Mucosa of gallbladder (tissue), 1 donor: ENCODE results near the gene CLCA4. TPM values are rescaled to one million over a fixed set of nuclear protein-coding genes. Genes with fewer than 3 reads are reported as not detected.
"Not testable (repeated sequence)": the region's sequence is repeated elsewhere in the genome, so short reads cannot be mapped to it uniquely, and the experiment has no call there.

Experiments used
- DNase-seq: peaks from one replicate; pipeline ENCODE4 v3.0.0-alpha.2; 2020; ENCODE audit warnings: low spot score
- total RNA-seq: library from RNA; stranded (reverse); gene quantifications from one replicate; pipeline ENCODE4 v1.2.1, GENCODE V29; 2021
- donor health status: DM: no; HTN: no; CAD: no.

The CLCA4 gene
- total RNA-seq, 1 donor from 2014 or later, result 0.20 TPM

DNA sequence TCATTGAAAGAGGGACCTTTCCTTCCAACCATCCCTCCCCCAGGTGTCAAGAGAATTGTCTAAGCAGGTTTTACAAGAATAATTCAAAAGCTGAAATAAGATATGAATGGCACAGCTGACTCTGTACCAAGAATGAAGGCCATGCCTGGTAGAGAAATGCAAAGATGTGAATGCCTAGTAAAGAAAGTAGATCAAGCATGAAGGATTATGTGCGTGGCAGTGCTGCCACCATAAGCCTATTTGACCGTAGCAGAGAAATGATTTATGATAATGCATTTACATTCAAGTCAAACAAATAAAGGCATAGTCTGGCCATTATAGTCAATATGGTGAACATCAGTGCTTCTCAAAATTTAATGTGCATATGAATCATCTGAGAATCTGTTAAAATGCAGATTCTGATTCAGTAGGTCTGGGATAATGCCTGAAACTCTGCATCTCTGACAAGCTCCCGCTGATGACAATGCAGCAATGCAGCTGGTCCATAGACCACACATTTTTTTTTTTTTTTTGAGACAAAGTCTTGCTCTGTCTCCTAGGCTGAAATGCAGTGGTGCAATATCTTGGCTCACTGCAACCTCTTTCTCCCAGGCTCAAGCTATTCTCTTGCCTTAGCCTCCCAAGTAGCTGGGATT, 16.6 kb upstream of the CLCA4 start:
- no peak for DNase-seq

DNA sequence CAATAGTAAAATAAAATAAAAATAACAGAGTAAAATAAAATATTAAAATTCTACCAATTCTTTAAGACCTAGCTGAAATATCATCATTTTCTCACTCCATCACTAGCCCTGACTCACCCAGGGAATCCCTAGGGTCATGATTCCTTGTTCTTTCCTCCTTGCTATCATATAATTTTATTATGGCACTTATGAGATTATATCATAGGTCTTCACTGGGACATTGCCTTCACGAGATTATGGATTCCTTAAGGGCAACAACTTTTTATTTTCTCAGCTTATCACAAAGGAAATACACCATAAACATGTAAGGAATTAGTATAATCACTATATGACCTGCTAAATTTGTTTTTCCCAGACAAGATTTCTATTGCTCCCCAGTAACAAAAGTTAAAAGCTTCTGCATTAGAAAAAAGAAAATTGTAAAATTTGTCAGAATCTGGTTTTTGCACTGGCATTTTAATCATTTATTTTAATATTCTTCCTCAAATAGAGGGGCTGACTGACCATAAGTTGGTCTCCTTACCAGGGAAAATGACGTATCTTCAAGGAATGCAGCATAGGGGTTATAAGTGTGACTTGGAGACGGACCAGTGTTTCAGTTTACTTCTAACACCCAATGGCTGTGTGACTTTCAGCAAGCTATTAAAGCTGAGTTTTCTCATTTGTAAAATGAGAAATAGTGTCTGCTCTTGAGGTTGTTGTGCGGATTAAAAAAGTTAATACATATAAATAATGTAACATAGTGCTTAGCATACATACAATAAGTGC, 8.8 kb upstream of the CLCA4 start:
- no peak for DNase-seq

DNA sequence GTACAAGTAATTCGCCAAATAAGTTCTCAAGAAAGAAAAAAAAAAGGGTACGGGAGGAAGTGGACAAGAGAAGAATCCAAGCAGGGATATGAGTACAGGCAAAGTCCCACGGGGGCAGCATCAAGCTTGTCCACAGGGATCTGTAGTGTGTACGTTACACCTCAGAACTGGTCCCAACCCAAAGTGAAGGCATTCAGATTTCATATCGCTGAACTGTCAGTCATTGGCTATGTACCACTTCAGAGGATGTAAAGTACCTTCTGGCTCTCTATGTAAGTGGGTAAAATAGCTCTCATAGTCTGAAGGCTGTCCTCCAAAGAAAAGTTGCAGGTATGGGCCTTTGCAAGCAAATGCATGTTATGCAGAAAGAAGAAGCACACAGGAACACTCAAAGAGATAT, 8.1 kb upstream of the CLCA4 start:
- no peak for DNase-seq

DNA sequence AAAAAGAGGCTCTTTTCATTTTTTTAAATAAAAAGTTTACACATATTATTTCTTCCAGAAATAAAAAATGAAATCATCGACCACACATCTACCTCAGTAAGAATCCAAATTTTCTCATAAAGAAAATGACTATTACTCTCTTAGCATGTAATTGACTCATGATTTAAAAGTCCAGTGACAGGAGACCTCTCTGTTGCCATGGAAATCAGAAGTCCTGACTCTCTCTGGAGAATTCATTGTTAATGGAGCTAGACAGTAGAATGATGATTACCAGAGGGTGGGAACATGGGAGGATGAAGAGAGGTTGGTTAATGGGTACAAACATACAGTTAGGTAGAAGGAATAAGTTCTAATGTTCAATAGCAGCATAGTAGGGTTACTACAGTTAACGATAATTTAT, 5.0 kb upstream of the CLCA4 start:
- no peak for DNase-seq

DNA sequence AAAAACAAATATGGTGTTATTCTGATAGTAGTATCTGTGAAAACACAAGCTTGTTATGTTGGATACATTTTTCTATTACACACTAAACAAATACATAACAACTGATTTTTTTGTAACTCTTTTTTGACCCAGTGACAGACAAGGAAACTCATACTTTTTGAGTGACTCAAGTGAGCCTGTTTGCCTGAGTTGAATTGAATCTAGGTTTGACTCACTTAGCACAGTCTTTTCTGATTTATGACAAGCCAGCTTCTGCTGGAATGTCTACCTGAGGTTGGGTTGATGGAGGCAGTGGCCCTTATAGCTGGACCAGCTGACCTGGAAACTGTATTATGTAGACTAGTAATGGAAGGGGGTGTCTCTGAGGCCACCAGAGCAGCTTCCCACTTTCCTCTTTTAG, 4.2 kb upstream of the CLCA4 start:
- no peak for DNase-seq

DNA sequence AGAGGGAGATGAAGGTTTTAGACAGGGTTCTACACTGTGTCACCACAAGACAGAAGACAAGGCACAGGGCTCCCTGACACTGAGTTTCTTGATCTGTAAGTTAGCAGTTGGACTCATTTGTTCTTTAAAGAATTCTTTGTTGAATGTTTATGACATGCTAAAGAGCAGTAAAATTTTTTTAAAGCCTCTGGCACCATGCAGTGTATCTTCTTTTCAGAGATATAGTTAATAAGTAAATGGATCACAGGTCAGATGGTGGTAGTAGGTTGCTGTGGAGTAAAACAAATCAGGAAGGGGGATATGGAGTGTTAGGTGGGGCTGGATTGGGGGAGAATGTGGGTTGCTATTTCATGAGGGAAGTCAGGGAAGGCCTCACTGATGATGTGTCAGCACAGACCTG, 2.0 kb downstream of the CLCA4 start:
- DNase-seq, result no peak

DNA sequence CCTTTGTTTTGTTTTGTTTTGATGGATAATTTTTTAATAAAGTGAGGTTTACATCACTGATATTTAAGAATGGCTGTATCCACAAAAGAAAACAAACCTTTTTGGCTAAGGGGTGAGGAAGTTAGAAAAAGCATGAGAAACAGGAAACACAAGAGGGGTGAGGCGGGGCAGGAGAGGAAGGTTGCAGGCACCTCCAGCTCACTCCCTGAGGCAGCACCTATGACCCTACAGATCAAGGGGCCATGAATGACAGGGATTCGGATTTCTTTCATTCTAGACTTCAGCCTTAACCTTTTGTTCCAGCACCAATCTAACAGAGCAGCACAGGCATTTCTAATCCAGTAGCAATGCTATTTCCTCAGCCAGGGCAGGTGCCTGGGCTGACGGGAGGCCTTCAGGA, 4.4 kb downstream of the CLCA4 start:
- DNase-seq, result no peak

DNA sequence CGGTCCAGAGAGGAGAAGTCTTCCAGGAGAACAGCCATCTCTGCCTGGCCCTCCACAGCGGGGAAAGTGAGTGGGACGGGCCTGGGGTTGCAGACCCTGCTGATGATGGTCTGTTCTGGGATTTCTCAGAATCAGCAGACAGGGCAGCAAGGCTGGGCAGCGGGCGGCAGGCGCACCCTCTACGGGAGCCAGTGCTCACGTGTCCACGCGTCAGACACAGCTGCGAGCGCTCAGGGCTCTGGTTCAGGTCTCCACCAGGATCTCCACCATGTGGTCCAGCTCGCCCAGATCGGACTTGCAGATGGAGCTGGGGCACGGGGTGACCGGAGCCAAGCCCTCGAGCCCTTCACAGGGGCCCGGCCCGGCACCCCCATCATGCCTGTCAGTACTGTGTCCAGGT, 5.5 kb downstream of the CLCA4 start:
- DNase-seq, result no peak

DNA sequence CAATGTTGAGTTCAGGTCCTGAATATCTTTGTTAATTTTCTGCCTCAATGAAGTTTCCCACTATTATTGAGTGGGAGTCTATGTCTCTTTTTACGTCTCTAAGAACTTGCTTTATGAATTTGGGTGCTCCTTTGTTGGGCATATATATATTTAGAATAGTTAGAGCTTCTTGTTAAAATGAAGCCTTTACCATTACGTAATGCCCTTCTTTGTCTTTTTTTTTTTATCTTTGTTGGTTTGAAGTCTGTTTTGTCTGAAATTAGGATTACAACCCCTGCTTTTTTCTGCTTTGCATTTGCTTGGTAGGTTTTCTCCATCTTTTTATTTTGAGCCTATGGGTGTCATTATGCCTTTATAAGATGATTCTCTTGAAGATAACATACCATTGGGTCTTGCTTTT, 10.9 kb downstream of the CLCA4 start:
- no peak for DNase-seq

DNA sequence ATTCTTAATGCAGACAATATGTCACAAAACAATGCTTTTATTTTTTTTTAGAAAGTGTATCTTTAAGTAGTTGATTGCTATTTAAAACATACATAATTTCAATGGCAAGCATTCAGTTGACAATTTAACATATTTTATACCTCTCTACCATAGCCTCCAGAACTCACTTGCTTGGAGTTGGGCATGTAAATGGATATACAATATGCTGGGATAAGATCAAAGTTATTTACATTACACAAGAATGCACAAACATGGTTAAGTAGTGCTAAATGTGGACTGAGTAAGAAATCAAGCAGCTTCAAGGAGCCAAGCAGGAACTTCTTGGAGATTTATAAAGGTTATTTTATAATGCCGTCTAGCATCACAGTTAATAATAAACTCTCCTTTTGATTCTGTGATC, 17.0 kb downstream of the CLCA4 start:
- no peak for DNase-seq

DNA sequence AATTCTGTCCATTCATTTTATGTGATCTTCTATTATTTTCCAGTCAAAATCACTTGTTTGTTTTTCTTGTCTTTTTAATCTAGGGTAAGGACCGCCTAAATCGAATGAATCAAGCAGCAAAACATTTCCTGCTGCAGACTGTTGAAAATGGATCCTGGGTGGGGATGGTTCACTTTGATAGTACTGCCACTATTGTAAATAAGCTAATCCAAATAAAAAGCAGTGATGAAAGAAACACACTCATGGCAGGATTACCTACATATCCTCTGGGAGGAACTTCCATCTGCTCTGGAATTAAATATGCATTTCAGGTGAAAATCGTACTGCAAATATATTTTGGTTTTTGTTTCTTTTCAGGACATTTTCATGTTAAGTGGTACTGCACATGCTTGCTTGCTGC, 20.5 kb downstream of the CLCA4 start:
- no peak for DNase-seq

DNA sequence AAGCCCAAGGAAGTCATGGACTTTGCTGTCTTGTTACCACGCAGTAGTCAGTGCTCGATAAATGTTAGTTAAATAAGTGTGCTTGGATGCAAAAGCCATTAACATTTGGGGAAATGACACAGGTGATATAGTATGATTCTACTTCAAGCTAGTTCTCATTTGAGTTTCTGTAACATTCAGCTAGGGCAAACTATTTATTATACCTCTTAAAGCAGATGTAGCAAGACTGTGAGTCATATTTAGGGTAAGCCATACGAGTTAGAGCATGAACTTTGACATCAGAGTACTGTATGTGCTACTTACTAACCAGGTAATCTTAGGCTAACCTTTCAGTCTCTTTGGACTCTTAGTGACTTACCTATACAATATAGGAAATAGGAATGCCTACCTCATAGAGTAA, 21.0 kb downstream of the CLCA4 start:
- no peak for DNase-seq

DNA sequence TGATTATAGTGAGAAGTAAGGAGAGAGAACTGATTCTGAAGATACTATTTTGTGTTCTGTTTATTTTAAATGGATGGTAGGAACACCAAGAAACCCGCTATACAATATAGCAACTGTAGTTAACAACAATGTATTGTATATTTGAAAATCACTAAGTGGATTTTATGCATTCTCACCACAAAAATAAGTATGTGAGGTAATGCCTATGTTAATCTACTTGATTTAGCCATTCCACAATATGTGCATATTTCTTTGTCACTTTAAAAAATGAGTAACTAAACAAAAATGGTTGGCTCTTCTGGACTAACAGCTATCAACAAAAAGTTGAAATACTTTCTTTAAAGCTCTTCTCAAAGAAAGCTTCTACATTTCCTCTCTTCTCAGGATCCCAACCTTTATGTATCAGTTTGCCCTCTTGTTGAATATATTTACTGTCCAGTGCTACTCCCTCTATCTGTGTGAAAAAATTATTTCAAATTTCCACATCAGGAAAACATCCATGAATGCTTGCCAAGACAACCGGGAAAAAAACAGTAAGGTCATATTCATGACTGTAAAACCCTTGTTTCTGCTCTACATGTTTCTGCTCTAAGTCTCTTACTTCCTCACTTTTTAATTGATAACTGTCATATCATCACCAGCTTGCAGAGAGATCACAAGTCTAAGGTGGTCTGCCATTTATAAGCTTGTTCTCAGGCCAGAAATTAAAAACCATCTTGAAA, 27.0 kb downstream of the CLCA4 start:
- no peak for DNase-seq

DNA sequence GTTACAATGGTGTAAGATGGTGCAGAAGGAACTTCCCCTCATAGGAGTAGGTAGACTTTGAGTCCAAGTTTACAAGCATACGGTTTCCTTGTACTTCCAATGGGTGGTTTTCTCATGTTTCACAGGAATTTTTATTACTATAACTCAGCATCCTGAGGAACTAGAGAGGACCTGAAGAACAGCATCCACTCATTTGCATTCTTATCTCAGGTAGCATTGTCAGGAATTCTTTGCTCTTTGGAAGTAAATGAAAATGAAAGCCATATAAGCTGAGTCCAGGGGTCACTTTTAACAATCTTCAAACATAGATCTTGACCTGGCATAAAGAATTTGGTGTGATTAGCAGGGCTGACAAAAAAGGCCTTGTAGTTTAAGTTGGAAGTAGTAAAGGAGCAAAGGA, 34.4 kb downstream of the CLCA4 start:
- DNase-seq, result no peak

DNA sequence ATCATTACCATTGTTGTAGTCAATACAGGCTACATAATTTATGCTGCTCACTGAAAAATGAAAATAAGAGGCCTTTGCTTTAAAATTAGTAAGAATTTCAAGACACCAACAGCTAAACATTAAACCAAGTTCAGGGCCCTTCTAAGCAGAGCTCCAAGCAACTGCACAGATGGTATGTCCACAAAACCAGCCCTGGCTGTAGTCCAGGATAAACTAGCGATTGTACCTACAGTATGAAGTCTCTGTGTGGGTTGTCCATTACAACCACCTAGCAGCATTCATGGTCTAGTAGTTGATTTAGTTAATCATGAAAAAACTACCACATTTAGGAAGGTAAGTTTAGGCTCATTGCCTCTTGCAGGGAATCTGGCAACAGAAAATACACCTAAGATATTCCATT, 35.3 kb downstream of the CLCA4 start:
- DNase-seq, result no peak

DNA sequence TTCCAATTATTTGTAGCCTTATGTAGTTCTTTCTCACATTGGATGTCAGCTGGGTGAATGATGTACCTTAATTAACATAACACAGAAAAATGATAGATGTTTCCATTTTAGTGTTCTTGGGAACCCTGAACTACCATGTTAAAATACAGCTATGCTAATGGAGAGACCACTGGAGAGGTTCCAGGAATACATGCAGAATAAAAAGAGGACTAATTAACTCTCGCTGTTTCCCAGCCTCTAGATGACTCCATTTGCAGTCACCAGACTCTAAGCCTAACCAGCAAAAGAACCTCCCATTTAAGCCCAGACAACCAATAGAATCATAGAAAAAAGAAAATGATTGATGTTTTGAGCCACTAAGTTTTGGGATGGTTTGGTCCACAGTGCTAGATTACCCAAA, 36.2 kb downstream of the CLCA4 start:
- DNase-seq, result no peak

DNA sequence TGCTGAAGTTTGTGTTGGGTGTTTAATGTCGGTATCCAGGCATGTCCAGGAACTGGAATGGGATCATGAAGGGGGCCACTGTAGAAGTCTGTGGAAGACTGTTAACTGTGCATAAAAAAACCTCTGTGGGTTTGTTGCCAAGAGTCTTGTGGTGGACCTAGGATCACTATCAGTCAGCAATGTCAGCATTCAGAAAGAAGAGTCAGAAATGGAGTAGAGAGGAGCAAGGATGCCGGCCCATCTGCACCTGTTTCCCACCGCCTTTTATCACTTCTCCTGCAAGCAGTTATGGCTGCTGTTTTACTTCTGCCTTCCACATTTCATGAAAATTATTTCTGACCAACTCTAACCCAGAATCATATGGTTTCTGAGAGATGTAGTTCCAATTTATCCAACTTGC, 36.7 kb downstream of the CLCA4 start:
- no peak for DNase-seq

DNA sequence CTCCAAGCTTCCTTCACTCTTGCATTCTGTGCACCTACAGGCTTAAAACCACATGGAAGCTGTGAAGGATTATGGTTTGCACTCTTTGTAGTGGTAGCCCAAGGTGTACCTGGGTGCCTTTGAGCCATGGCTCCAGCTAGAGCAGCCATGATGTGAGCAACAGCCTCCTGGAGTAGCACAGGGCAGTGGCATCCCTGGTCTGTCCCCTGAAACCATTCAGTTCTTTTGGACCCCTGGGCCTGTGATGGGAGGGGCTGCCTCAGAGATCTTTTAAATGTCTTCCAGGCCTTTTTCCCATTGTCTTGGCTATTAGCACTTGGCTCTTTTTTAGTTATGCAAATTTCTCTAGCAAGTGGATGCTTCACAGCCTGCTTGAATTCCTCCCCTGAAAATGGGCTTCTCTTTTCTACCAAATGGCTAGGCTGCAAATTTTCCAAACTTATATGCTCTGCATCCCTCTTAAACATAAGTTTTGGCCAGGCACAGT, 47.4 kb downstream of the CLCA4 start:
- DNase-seq, result no peak

DNA sequence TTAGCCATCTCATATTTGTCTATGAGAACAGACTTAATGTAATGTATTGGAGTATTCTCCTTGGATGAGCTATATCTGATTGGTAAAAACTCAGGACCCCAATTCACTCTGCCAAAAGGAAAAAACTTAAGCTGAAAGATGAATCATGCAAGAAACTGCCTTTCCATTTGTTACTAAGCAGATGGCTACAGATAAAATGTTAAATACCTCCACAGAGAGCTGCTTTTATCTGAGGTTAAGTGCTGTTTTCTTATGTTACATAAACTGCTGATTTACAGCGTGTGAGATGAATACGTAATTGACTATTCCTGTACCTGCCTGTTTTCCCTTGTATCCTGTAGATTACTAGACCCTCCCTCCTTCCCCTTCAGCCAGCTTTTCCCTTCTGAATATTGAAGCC, 49.3 kb downstream of the CLCA4 start:
- DNase-seq, result no peak

DNA sequence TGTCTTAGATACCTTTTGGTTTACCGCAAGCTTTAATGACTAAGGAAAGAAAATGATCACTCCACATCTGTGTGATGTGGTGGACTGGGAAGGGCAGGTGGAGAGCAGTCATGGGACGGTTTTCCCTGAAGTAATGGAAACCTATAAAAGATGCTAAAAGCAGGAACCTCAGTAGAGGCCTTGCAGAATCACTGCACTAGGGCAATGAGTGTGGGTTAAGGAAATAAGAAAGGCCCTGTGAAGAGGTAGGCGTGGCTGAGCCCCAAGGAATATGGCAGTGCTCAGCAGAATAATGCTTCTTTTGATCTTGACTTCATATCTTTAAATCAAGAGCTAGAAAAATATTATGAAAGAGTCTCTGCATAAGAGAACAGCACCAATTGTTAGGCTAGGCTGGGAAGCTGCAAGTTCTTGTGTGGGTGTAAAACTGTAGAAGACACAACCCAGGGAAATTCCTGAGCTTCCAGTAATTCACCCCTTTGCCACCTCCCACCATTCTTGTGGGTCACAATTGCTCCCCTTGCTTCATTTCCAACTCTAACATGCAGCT, 49.9 kb downstream of the CLCA4 start:
- no peak for DNase-seq

DNA sequence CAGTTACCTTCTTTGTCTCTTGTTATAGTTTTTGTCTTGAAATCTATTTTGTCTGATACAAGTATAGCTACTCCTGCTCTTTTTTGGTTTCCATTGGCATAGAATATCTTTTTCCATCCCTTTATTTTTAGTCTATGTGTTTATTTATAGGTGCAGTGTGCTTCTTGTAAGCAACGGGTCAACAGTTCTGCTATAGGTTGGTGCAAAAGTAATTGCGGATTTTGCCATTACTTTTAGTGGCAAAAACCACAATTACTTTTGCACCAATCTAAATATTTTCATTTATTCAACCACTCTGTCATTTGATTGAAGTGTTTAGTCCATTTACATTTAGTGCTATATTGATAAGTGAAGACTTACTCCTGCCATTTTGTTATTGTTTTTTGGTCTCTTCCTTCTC, 59.2 kb downstream of the CLCA4 start:
- DNase-seq, result not testable (repeated sequence)

DNA sequence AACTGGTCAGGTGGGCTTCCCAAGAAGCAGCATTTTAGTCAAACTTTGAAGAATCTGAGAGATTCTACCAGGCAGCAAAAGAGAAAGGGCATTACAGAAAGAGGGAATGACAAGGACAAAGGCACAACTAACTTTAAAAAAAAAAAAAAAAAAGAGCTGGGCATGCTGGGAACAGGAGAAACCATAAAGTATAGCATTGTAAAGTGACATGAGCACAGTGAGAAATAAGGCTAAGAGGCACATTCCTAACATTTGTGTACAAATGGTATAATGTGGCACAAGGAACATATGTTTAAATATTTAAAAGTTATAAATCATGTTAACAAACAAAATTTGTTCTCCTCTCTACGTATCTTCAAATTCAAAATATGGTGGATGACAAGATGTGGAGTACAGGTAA, 69.6 kb downstream of the CLCA4 start:
- no peak for DNase-seq

DNA sequence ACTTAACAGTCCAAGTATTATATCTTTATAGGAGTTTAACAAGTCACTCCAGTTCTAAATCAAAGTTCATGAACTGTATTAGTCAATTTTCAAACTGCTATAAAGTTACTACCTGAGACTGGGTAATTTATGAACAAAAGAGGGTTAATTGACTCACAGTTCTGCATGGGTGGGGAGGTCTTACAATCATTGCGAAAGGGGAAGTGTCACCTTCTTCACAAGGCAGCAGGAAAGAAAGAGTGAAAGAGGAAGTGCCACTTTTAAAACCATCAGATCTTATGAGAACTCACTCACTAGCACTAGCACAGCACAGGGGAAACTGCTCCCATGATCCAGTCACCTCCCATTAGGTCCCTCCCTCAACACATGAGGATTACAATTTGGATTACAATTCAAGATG, 70.0 kb downstream of the CLCA4 start:
- DNase-seq, result no peak
